LNCaP clone FGC (cell line): ENCODE measurements around the gene ARHGAP22.

ENCODE experiments used
- DNase-seq: peaks from one replicate; pipeline ENCODE4 v3.0.0-alpha.2; 2011; ENCODE audit warnings: low read depth
- H3K4me3 ChIP-seq: 2 replicates; pipeline ENCODE4 v1.5.1; 2011; ENCODE audit warnings: mild to moderate bottlenecking, low read depth, low read length, control low read depth
- TF ChIP-seq, protein P1 (sequence below): IDR thresholded peaks from 2 replicates; pipeline ENCODE4 v1.5.1; 2012; ENCODE audit warnings: mild to moderate bottlenecking; ENCODE audit not compliant: control insufficient read depth, insufficient read depth; ENCODE audit errors: extremely low read depth

ARHGAP22 gene

DNA sequence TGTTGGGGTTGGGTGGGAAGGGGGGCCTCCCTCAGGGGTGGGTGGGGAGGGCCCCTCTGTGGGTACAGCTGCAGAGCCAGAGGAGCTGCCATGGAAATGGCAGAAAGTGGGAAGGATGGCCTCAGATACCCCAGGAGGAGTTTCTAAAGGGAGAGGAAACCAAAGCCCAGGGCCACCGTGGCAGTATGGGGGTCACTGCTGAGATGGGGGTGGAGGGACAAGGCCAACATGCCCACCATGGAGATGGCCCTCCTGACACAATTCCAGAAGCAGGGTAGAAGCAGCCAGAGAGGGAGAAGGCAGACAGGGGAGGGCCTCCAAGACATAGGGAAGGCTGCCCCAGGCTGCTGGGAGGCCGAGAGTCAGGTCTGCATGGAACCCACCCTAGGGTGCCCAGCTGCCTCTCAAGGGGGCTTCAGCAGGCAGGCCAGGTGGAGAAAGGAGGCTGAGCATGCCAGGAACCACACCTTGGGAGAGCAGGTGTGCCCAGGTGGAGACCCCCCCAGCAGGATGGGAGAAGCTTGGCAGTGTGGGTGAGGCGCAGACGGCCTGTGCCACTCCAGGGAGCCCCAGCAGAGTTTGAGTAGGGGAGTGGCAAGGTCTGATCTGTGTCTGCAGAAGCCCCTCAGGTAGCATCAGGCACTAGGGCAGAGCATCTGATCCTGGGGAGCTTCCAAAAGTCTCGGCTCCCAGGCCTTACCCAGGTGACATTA lies 146.8 kb downstream of the ARHGAP22 start:
- no peak for DNase-seq
- TF ChIP-seq, protein P1, sequence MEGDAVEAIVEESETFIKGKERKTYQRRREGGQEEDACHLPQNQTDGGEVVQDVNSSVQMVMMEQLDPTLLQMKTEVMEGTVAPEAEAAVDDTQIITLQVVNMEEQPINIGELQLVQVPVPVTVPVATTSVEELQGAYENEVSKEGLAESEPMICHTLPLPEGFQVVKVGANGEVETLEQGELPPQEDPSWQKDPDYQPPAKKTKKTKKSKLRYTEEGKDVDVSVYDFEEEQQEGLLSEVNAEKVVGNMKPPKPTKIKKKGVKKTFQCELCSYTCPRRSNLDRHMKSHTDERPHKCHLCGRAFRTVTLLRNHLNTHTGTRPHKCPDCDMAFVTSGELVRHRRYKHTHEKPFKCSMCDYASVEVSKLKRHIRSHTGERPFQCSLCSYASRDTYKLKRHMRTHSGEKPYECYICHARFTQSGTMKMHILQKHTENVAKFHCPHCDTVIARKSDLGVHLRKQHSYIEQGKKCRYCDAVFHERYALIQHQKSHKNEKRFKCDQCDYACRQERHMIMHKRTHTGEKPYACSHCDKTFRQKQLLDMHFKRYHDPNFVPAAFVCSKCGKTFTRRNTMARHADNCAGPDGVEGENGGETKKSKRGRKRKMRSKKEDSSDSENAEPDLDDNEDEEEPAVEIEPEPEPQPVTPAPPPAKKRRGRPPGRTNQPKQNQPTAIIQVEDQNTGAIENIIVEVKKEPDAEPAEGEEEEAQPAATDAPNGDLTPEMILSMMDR, result no peak
- no peak overlapping the region for H3K4me3 ChIP-seq

DNA sequence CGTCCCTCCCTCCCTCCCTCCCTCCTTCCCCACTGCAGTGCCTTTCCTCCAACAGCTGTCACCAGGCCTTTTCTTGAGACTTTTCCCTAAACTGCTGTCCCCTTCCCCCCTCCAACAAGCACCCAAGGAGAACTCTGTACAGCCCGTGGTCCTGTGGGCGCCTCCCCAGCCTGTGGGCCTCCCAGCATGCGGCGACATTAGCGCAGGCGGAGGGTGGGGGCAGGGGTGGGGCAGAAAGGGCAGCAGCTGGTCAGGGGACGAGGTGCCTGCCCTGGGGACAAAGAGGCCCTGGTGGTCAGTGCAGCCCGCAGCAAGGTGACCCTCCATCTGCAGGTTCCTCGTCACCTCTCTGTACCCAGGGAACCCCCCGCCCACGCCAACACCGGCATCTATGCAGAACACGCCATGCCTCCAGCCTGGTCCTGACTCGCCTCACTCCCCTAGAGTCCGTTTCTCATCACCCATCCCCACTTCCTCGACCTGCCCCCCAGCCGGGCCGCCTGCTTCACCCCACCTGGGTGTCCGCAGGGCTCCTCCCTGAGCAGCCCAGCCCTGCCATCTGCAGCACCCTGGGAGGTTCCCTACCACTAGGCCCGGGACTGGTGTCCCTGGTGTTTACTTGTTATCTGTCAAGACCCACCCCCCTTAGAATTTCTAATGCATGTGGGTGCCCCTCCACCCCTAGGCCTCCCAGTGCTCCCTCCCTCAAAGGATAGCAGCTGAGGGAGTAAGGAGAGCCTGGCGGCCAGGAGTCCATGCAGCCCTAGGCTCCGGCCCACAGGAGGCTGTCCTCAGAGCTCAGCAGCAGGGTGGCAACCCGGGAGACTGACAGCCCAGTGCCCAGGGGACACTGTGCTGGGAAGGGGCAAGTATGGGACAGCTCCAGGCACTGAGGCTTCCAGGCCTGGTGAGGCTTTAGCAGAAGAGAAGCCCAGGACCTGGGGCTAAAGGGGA lies 147.8 kb downstream of the ARHGAP22 start:
- H3K4me3 ChIP-seq, result no peak overlapping the region
- TF ChIP-seq, protein P1, result no peak
- DNase-seq, result no peak

DNA sequence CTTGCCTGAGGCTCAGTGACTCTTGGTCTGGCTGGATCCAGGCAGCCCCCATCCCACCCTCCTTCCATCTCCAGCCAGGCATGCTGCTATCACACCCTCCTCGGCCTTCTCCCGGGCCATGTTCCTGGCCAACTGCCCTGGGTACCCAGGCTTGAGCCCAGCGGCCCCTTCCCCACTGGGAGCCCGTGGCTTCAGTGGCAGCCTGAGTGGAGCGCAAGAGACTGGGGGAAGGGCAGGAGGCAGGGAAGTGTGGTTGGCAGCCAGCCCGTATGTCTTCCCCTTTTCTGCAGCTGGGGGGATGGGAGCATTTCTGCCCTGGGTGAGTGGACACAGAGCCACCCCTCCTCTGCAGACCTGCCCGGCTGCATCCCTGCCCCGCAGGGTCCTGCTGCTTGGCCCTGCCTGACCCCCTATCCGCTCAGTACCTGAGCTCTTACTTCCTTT lies 148.5 kb downstream of the ARHGAP22 start:
- TF ChIP-seq, protein P1, result no peak
- H3K4me3 ChIP-seq, result no peak overlapping the region
- no peak for DNase-seq

DNA sequence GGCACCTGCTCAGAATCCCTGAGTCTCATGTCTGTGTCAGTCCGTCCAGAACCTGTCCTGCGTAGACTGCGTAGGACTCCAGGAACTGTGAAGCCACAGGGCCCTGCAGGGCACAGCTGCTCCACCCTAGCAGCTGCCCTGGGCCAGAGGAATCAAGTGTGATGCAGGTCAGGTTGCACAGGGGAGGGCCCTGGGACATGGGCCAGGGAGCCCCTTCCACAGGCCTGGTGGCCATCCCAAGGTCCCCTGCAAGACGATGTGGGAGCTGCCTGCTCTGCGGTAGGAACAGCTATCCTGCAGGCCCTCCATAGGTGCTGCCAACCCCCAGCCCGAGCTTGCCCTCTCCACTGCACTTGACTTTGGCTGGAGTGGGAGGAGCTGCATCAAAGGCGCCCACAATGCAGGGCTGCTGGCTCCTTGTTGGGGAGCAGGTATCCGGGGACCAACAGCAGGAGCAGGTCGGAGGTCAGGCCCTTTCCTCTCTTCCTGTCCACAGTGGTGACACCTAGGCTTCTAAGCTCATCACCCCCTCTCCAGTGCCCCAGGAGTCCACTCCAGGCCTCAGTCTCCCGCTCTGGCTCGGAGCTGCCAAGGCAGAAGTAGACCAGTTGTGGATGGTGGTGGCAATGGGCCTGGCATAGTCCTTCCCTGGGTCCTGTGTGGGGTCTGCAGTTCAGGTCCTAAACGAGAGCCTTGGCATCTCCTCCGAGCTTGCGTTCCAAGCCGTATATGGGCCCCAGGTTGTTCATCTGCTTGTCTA lies 149.3 kb downstream of the ARHGAP22 start:
- H3K4me3 ChIP-seq, result no peak overlapping the region
- TF ChIP-seq, protein P1, result no peak
- DNase-seq, result no peak

DNA sequence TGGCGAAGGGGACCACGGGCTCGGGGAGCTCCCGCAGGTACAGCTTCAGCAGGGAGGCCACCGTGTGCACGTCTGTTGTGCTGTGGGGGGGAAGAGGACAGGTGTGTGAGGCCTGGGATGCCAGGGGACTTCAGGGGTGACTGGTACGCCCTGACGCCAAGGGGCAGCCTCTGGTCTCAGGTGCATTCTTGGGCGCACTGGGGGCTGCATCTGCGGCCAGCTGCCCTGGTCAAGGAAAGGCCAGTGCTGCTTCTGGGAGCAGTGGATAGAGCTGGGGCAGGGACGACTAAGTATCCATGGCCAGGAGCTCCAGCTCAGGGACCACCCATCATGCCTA lies 149.8 kb downstream of the ARHGAP22 start:
- DNase-seq, result no peak
- TF ChIP-seq, protein P1, result no peak
- no peak overlapping the region for H3K4me3 ChIP-seq

DNA sequence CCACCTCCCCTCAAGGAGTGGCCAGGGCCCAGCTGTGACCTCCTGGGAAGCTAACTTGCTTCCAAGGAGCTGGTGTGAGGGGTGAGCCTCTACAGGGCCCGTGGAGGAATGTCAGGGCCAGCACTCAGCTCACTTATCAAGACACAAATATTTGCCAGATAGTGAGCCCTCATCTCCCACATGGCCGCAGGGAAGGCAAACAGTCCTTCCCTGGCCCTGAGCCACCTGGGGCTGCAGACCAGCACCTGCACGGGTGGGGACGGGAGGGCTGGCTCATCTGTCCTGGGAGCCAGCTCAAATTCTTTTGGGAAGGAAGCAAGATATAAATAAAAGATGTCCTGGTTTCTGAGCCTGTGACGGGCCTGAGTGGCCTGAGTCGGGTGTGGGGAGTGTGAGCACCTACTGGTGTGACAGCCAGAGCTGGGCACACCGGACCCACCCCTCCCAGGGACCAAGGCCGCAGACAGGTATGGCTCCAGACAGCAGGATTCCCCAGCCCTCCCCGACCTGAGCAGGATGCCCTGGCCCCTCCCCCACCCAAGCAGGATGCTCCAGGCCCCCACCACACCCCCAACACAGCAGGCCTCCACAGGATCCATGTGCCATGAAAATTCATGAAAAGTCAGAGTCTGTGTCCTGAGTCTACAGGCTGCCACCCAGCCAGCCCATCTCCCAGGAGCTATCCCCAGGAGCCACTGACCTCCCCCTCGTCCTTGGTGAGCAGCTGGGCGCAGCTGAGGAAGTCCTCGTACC lies 150.4 kb downstream of the ARHGAP22 start:
- TF ChIP-seq, protein P1, result no peak
- no peak for DNase-seq

More for the DNA sequence above, 150.4 kb downstream of the ARHGAP22 start:
- H3K4me3 ChIP-seq, result no peak overlapping the region
